ENCODE measurements around the gene TFIP11. TPM values are rescaled to one million over a fixed set of nuclear protein-coding genes. Genes with fewer than 3 reads are reported as not detected.

The TFIP11 gene
- total RNA-seq, 1 experiment from 2014 or later: 26.9 TPM

GRCh38 chr22:26489447-26490036 is 22.7 kb downstream of the TFIP11 start:
- ChIA-PET CTCF (no interaction called here), POLR2A (no interaction called here)
- Mint-ChIP-seq H3K9me3 (no peaks in the 10 kb centered on the region), H3K27ac (no peak overlapping the region; the same call in 1 of the 2 replicates), H3K27me3 (ENCODE audit: low read depth) (no peaks in the 10 kb centered on the region), H3K36me3 (peaks cover 64% of the 10 kb centered on the region), H3K4me3 (no peak overlapping the region), H3K4me1 (peaks cover 7% of the 10 kb centered on the region)
- ATAC-seq (no peak), DNase-seq (ENCODE audit: low spot score) (no peak)
- TF ChIP-seq TEAD1 (CRISPR knock-in tag; IDR thresholded peaks at IDR 0.05) (no peak), ZNF281 (CRISPR knock-in tag; IDR thresholded peaks at IDR 0.05) (no peak), ZNF416 (CRISPR knock-in tag; IDR thresholded peaks at IDR 0.05) (no peak), IRF2 (CRISPR knock-in tag; IDR thresholded peaks at IDR 0.05; ENCODE audit: borderline replicate concordance, low read depth) (no peak), ERG (CRISPR knock-in tag; IDR thresholded peaks at IDR 0.05) (no peak), CTCF (IDR thresholded peaks at IDR 0.05) (no peak), ELF4 (CRISPR knock-in tag; IDR thresholded peaks at IDR 0.05; ENCODE audit: low read depth) (no peak), USF2 (CRISPR knock-in tag; IDR thresholded peaks at IDR 0.05) (no peak), ZNF532 (CRISPR knock-in tag; IDR thresholded peaks at IDR 0.05; ENCODE audit: borderline replicate concordance) (no peak)

- ATAC-seq: no peak
- H3K4me3 Mint-ChIP-seq: no peak overlapping the region
- no peak overlapping the region for H3K27ac Mint-ChIP-seq
- no peak for TF ChIP-seq ZNF317 (CRISPR knock-in tag; IDR thresholded peaks at IDR 0.05; ENCODE audit: borderline replicate concordance, low read depth)
- no peaks in the 10 kb centered on the region for H3K27me3 Mint-ChIP-seq (ENCODE audit: low read depth)
- peaks cover 51% of the 10 kb centered on the region for H3K36me3 Mint-ChIP-seq
- POLR2A ChIA-PET: no interaction called here
- CTCF ChIA-PET: no interaction called here
- no peaks in the 10 kb centered on the region for H3K9me3 Mint-ChIP-seq
- DNase-seq (ENCODE audit: low spot score): no peak
- peaks cover 12% of the 10 kb centered on the region for H3K4me1 Mint-ChIP-seq
These were observed 24.3 kb downstream of the TFIP11 start for GRCh38 chr22:26487996-26488395.
